Fibroblast of lung (primary cell): ENCODE measurements around the gene OR10J1. TPM values are rescaled to one million over a fixed set of nuclear protein-coding genes. Genes with fewer than 3 reads are reported as not detected.

Experiments used
- DNase-seq, 2 donors: peaks; one replicate each; pipeline versions ENCODE4 v3.0.0 to v3.0.0-alpha.2; 2010; ENCODE audit warnings: low read depth in 2 of 2
- H2AFZ ChIP-seq: 2 replicates; pipeline ENCODE4 v1.5.1; 2012; ENCODE audit warnings: low read length, control low read depth, inconsistent platforms
- H3K27ac ChIP-seq: 2 replicates; pipeline ENCODE4 v1.5.1; 2011; ENCODE audit warnings: low read length, control low read depth; ENCODE audit not compliant: insufficient read depth
- H3K27me3 ChIP-seq: 2 replicates; pipeline ENCODE4 v1.5.1; 2011; ENCODE audit warnings: mild to moderate bottlenecking, low read length; ENCODE audit not compliant: control insufficient read depth, insufficient read depth
- H3K36me3 ChIP-seq: 2 replicates; pipeline ENCODE4 v1.5.1; 2011; ENCODE audit warnings: low read length; ENCODE audit not compliant: control insufficient read depth, insufficient read depth
- H3K4me1 ChIP-seq: 2 replicates; pipeline ENCODE4 v1.5.1; 2011; ENCODE audit warnings: low read length; ENCODE audit not compliant: control insufficient read depth, insufficient read depth; ENCODE audit errors: extremely low read depth
- H3K4me2 ChIP-seq: 2 replicates; pipeline ENCODE4 v1.5.1; 2011; ENCODE audit warnings: low read length, control low read depth; ENCODE audit not compliant: insufficient read depth; ENCODE audit errors: extremely low read depth
- H3K4me3 ChIP-seq, 4 experiments: fragments of 200-600 bp in 1 of 4; sonication (generic) in 1 of 4; replicated peaks in 1 of 4; 2 replicates each; pipeline ENCODE4 v1.5.1; 2011 to 2016; ENCODE audit warnings: low read length in 4 of 4, low read depth in 3 of 4, mild to moderate bottlenecking in 3 of 4, control low read depth in 2 of 4, inconsistent platforms in 1 of 4, mixed read lengths in 1 of 4; ENCODE audit not compliant: insufficient read depth in 1 of 4; ENCODE audit errors: control extremely low read depth in 1 of 4
- H3K79me2 ChIP-seq: 2 replicates; pipeline ENCODE4 v1.5.1; 2012; ENCODE audit warnings: mild to moderate bottlenecking, low read length, inconsistent platforms; ENCODE audit not compliant: control insufficient read depth, insufficient read depth
- H3K9ac ChIP-seq: 2 replicates; pipeline ENCODE4 v1.5.1; 2011; ENCODE audit warnings: mild to moderate bottlenecking, low read length, control low read depth; ENCODE audit not compliant: insufficient read depth
- H3K9me3 ChIP-seq: 2 replicates; pipeline ENCODE4 v1.5.1; 2012; ENCODE audit warnings: low read depth, low read length; ENCODE audit not compliant: control insufficient read depth, insufficient read depth
- H4K20me1 ChIP-seq: 2 replicates; pipeline ENCODE4 v1.5.1; 2011; ENCODE audit warnings: low read length; ENCODE audit not compliant: control insufficient read depth, insufficient read depth; ENCODE audit errors: extremely low read depth
- CTCF ChIP-seq, 2 donors: IDR thresholded peaks in 1 of 2; conservative IDR thresholded peaks in 1 of 2; 1 replicate in 1 of 2; 2 replicates in 1 of 2; pipeline ENCODE4 v1.5.1; 2011 to 2012; ENCODE audit warnings: low read length in 2 of 2, control low read depth in 1 of 2, inconsistent platforms in 1 of 2, low read depth in 1 of 2, mild to moderate bottlenecking in 1 of 2
- EZH2 ChIP-seq: IDR thresholded peaks from 2 replicates; pipeline ENCODE4 v1.5.1; 2012; ENCODE audit warnings: low read length, control low read depth, mild to moderate bottlenecking; ENCODE audit errors: missing control alignments
- polyA plus RNA-seq, 2 donors: library from polyadenylated mRNA; depleted of rRNA in 1 of 2; stranded (reverse) in 1 of 2; unstranded in 1 of 2; fragments of >200 nt; gene quantifications; 2 replicates each; pipeline ENCODE4 v1.2.1, GENCODE V29; 2011 to 2012; ENCODE audit warnings: missing spikeins in 1 of 2
- total RNA-seq: library from RNA; depleted of rRNA; stranded (reverse); fragments of >200 nt; gene quantifications from 2 replicates; pipeline ENCODE4 v1.2.1, GENCODE V29; 2014

The OR10J1 gene
- total and polyA plus RNA-seq, 2 donors (not counting 1 experiment from before 2014, with no cell fraction given), result not detected

DNA sequence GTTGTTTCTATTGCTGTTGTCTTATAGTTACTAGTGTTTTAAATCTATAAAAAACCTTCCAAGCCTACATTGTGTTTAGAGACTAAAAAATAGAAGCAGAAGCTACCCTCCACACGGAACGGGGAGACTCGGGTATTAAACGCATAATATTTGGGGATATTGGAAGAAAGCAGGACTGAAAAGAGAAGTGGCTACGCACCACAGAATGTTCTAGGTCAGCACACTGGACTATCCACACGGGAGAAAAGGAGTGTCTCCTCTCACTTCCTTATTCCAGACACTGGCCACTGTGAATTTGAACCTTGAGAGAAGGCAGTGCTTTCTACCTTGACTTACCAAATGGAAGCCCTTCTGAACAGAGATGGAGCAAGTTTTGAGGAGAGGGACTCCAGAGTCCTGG lies 8.5 kb upstream of the OR10J1 start:
- TF ChIP-seq EZH2 (no peak), CTCF (conservative IDR thresholded peaks at IDR 0.05 in 1 of 2, IDR thresholded peaks at IDR 0.05 in 1 of 2; ENCODE audit: low read depth in 1 of 2, low read length in 2 of 2) (no peak)
- H2AFZ ChIP-seq, result no peak overlapping the region
- no peak overlapping the region for H3K27ac ChIP-seq
- no peaks in the 10 kb centered on the region for H3K27me3 ChIP-seq
- no peak for DNase-seq
- no peak overlapping the region for H3K9ac ChIP-seq
- no peak overlapping the region for H3K4me3 ChIP-seq
- no peaks in the 10 kb centered on the region for H4K20me1 ChIP-seq
- H3K36me3 ChIP-seq, result no peaks in the 10 kb centered on the region
- no peaks in the 10 kb centered on the region for H3K79me2 ChIP-seq
- no peaks in the 10 kb centered on the region for H3K9me3 ChIP-seq
- no peaks in the 10 kb centered on the region for H3K4me1 ChIP-seq
- H3K4me2 ChIP-seq, result no peak overlapping the region

DNA sequence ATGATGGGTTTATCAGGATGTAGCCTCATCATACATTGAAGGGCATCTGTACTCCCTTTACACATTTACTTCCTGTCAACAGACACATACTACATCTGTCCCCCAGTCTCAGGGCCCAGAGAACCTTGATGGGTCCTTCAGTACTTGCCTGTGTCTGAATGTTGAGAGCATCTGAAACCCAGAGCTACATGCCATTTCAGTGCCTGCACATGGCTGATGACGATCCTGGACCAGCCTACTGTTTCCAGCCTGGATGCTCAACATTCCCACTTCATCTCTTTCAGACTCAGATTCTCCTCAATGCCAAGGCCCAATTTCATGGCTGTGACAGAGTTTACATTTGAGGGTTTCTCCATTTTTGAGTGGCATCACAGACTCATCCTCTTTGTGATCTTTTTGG lies 7.6 kb upstream of the OR10J1 start, which contains the start of gene OR10J4:
Gene OR10J4 (plus strand): TSS at position 301 of the 400 bp plus-strand sequence.
- no peak for TF ChIP-seq EZH2
- TF ChIP-seq CTCF (conservative IDR thresholded peaks at IDR 0.05 in 1 of 2, IDR thresholded peaks at IDR 0.05 in 1 of 2; ENCODE audit: low read depth in 1 of 2, low read length in 2 of 2), result no peak

GRCh38 chr1:159436469-159436868 lies 3.1 kb upstream of the OR10J1 start:
- Histone ChIP-seq H3K36me3 (no peaks in the 10 kb centered on the region), H3K9me3 (no peaks in the 10 kb centered on the region), H3K4me1 (no peaks in the 10 kb centered on the region), H3K79me2 (no peaks in the 10 kb centered on the region), H4K20me1 (no peaks in the 10 kb centered on the region), H3K9ac (no peak overlapping the region), H2AFZ (no peak overlapping the region), H3K27ac (no peak overlapping the region), H3K27me3 (no peaks in the 10 kb centered on the region), H3K4me3 (no peak overlapping the region), H3K4me2 (no peak overlapping the region)
- DNase-seq, result no peak
- TF ChIP-seq EZH2 (no peak), CTCF (conservative IDR thresholded peaks at IDR 0.05 in 1 of 2, IDR thresholded peaks at IDR 0.05 in 1 of 2; ENCODE audit: low read depth in 1 of 2, low read length in 2 of 2) (no peak)

More for the DNA sequence above, 7.6 kb upstream of the OR10J1 start, which contains the start of gene OR10J4:
- no peak for DNase-seq
- Histone ChIP-seq H3K4me3 (no peak within 1 kb of the TSS), H3K9me3 (no peaks in the 10 kb centered on the region), H3K4me2 (no peak within 1 kb of the TSS), H3K27ac (no peak within 1 kb of the TSS), H3K9ac (no peak within 1 kb of the TSS), H2AFZ (no peak within 1 kb of the TSS), H3K36me3 (no peaks in the 10 kb centered on the region), H4K20me1 (no peaks in the 10 kb centered on the region), H3K4me1 (no peaks in the 10 kb centered on the region), H3K27me3 (no peaks in the 10 kb centered on the region), H3K79me2 (no peaks in the 10 kb centered on the region)
